GM21529 (cell line): ENCODE results near the gene FOXN1.
"Not testable (repeated sequence)": the region's sequence is repeated elsewhere in the genome, so short reads cannot be mapped to it uniquely, and the experiment has no call there.

ENCODE experiments used
- ATAC-seq: cut with Tn5 transposase; IDR thresholded peaks from one replicate; pipeline ENCODE4 v1.9.1; 2021; ENCODE audit not compliant: unreplicated experiment

FOXN1 gene, protein sequence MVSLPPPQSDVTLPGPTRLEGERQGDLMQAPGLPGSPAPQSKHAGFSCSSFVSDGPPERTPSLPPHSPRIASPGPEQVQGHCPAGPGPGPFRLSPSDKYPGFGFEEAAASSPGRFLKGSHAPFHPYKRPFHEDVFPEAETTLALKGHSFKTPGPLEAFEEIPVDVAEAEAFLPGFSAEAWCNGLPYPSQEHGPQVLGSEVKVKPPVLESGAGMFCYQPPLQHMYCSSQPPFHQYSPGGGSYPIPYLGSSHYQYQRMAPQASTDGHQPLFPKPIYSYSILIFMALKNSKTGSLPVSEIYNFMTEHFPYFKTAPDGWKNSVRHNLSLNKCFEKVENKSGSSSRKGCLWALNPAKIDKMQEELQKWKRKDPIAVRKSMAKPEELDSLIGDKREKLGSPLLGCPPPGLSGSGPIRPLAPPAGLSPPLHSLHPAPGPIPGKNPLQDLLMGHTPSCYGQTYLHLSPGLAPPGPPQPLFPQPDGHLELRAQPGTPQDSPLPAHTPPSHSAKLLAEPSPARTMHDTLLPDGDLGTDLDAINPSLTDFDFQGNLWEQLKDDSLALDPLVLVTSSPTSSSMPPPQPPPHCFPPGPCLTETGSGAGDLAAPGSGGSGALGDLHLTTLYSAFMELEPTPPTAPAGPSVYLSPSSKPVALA

DNA sequence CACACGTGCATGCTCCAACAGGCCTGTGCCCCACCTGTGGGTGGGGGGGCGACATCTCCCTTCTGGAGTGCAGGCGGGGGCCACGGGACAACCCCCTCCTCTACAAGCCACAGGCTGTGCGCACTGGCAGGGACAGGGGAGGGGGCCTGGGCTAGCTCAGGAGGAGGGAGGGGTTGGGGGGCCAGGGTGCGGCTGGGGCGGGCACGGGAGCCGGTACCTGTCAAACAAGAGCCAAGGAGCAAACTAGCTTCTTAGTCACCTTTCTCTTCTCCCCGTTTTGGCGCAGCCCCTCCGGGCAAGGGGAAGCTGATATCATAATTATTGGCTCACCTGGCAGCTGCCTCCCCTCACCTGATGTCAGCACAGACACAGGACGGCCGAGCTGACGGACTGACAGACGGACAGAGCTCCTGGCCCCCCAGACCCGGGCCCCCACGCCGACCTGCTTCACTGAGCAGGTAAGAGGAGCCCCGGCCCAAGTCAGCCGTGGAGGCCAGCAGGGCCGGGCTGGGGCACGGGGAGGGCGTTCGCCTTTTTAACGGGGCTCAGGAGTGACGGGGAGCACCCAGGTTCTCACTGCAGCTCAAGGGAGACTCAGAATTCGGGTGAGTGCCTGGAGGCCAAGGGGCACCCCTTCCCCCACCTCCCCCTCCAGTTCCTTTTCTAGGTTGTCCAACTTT, at the start of gene FOXN1:
Gene FOXN1 (plus strand): TSS at position 363 of the 680 bp plus-strand sequence. CDS start 17,622 bp downstream, outside the sequence.
- ATAC-seq = no peak

- ATAC-seq = no peak
Observed at GRCh38 chr17:28457890-28458289, 48.3 kb upstream of the FOXN1 start.

GRCh38 chr17:28458881-28459280, 47.3 kb upstream of the FOXN1 start:
- not testable (repeated sequence) for ATAC-seq

DNA sequence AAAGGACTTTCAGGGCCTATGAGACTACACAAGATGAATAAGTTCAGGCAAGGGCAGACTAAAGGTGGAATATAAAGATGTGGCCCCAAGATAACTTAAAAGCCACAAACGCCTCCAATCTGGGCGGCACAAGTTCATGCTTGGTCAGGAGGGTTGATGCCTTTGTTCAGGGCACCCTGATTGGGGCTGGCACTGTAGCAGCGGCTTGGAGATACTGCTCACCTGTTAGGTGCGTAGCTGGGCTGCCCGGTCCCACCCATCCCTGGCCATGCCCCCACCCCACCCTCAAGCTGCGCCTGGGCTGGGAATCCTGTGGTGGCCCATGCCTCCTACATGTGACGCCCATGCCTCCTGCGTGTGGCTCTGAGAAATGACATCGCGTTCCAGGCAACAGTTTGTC, 45.2 kb upstream of the FOXN1 start:
- ATAC-seq = no peak

DNA sequence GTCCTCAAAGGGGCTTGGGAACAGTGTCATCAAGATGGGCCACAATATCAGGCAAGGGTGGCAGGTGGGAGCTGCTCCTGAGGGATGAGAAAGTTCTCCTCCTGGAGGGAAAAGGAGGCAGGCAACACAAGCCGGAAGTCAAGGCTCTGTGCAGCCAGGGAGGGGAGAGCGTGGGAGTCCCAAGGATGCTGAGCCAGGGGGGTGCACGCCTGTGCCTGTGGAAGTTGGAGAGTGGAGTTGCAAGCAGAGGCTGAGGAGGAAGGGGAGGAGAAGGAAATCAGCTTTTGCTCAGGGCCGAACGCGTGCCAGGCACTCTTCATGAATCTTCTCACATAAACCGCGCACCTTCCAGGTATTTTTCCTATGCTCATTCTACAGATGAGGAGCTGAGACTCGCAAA, 40.1 kb upstream of the FOXN1 start:
- ATAC-seq = no peak

DNA sequence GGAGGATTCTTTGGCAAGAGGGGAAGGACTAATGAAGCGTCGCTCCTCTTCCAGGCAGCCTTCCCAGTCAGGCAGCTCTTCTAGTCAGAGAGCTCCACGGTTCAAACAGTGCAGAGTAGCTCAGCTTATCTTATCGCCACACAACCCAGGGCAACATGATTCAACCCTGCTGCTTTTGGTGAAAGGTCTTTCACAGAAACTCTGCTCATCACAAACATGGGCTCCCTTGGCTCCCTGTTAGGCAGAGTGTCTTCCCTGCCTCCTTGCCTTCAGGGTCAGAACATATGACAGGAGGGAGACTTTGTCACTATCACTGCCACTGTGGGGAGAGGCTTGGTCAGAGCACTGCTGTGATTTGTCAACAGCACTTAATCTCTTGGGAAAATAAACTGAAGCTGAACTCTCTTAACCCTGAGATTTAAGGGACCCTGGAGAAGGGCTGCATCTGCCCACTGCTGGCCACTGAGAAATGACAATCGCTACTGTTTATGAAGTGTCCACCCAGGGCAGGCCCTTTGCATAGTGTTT, 39.6 kb upstream of the FOXN1 start:
- no peak for ATAC-seq

DNA sequence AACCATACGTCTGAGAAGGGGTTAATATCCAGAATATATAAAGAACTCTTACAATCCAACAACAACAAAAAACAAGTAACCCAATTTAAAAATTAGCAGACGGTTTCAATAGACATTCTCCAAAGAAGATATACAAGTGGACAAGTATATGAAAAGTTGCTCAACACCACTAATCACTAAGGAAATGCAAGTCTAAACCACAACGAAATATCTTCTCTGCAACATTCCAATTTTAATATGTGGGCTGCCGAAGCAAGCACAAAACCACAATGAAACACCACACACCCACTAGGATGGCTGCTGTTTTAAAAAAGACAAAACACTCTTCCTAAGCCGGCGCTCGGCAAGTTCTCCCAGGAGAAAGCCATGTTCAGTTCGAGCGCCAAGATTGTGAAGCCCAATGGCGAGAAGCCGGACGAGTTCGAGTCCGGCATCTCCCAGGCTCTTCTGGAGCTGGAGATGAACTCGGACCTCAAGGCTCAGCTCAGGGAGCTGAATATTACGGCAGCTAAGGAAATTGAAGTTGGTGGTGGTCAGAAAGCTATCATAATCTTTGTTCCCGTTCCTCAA, 38.6 kb upstream of the FOXN1 start:
- ATAC-seq = no peak

DNA sequence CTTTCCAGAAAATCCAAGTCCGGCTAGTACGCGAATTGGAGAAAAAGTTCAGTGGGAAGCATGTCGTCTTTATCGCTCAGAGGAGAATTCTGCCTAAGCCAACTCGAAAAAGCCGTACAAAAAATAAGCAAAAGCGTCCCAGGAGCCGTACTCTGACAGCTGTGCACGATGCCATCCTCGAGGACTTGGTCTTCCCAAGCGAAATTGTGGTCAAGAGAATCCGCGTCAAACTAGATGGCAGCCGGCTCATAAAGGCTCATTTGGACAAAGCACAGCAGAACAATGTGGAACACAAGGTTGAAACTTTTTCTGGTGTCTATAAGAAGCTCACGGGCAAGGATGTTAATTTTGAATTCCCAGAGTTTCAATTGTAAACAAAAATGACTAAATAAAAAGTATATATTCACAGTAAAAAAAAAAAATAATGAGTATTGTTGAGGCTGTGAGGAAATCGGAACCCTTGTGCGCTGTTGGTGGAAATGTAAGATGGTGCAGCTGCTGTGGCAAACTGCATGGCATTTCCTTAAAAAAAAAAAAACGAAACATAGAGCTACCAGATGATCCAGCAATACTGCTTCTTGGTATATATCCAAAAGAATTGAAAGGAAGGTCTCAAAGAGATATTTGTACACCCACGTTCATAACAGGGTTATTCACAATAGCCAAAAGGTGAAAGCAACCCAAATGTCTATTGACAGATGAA, 38.0 kb upstream of the FOXN1 start:
- not testable (repeated sequence) for ATAC-seq

DNA sequence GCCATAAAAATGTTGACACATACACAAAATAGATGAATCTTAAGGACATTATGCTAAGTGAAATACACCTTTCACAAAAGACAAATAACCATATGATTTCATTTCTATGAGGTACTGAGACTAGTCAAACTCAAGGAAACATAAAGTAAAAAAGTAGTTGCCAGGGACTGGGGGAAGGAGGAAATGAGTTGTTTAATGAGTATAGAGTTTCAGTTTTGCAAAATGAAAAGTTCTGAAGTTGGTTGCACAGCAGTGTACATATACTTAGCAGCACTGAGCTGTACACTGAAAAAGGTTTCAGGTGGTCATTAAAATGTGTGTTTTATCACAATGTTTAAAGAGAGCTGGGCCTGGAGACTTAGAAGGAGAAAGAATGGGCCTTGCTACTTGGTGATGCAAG, 37.4 kb upstream of the FOXN1 start:
- peak; percentile 81 for ATAC-seq

DNA sequence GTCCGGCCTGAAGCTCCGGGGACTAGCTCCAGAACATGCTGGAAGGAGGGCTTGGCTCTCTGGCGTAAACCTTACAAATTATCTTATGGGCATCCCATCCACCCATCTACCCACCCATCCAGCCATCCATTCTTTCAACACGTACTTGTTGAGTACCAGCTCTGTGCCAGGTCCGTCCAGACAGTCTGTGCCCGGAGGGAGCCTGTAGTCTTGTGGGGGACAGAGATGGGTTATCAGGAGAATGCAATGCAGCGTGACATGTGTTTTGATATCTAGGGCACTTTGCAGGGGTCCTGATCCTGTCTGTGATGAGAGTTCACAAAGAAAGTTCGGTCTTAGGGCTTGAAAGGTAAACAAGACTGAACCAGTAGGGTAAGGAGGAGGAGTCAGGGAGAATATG, 36.8 kb upstream of the FOXN1 start:
- no peak for ATAC-seq

DNA sequence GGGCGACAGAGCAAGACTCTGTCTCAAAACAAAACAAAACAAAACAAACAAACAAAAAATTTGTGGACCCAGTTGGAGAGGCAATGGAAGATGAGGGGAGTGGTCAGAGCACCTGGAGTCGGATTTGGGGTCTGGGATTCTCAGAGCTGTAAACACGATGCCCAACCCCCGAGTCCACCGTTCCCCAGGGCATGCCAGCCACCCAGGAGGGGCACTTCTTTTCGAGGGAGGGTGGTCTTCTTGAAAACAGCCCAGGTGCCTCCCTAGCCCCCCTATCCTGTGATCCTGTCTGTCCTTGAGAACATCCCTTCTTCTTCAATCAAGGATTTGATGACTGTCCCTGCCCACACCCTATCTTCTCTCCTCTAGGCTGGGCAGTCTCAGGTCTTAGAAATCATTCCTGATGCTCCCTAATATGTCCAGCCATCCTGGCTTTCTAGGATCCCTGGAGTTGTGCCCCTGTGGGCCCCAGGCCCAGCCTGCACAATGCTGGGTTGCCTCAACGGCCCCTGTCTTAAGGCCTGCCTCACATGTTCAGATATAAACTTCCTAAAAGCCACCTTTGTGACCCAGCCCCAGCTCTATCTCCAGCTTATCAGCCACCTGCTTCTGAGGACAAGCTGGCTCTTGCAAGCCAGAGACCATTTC, 35.8 kb upstream of the FOXN1 start:
- ATAC-seq = no peak

GRCh38 chr17:28470914-28471366, 35.2 kb upstream of the FOXN1 start:
- ATAC-seq = no peak

- ATAC-seq = no peak
Observed at GRCh38 chr17:28471531-28472342, 34.4 kb upstream of the FOXN1 start.

GRCh38 chr17:28472871-28473497, 33.2 kb upstream of the FOXN1 start:
- ATAC-seq = no peak

DNA sequence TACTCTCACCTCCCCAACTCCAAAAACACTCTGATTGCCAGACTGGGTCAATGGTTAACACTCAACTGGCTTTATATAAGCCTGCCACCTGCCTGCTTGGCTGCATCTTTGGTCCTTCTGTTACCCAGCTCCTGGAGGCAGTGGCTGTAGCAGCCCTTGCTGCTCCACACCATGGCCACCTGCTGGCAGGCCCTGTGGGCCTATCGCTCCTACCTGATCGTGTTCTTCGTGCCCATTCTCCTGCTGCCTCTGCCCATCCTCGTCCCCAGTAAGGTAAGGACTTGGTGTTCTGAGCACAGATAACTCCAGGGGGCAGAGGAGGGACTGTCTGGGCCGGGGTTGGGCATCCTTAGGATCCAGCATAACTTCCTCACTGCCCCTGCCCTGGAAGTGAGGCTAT, 32.6 kb upstream of the FOXN1 start, which contains the start of gene SLC13A2:
Gene SLC13A2 (plus strand): TSS at position 103 of the 400 bp plus-strand sequence. CDS start 69 bp downstream, at position 172.
- no peak for ATAC-seq

GRCh38 chr17:28474111-28474531, 32.0 kb upstream of the FOXN1 start:
- no peak for ATAC-seq

DNA sequence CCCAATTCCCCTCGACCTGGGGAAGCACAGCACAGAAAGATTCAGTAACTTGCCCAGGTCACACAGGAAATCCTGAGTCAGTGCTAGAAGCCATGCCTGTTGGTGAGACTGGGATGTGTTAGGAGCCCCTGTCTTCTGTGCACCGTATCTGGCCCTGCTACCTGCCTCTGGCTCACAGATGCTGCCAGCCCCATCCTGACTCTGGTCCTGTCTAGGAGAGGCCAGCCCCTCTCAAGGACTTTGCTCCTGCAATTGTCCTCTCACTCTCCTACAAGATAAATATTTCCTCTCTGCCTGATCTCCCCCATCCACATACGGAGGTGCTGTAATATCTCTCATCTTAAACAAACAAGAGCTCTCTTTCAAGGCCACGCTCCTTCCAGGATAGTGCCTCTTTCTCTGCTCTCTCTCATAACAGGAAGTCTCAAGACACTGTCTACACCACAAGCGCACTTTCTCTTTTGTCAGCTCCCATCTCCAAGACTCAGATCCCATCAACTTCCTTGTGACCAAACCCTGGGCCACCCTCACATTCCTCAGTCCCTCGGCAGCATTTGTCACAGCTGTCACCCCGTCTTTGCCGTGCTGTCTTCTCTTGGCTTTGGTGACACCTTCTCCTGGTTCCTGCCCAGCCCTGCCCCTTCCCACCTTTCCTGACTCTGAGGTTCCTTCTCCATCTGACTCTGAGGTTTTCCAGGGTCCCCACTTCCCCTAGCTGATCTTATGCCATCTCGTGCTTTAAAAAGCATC, 30.8 kb upstream of the FOXN1 start:
- no peak for ATAC-seq
